NCI-H774 (cell line): ENCODE results near the gene TRIP10.
"Not testable (repeated sequence)": the region's sequence is repeated elsewhere in the genome, so short reads cannot be mapped to it uniquely, and the experiment has no call there.

ENCODE experiments used
- DNase-seq: peaks from one replicate; lab custom pipeline; 2025; lab: John Stamatoyannopoulos, UW

Gene TRIP10

GRCh38 chr19:6743714-6744380 lies 4.4 kb downstream of the TRIP10 start:
- DNase-seq = no peak

GRCh38 chr19:6744381-6745301 lies 5.2 kb downstream of the TRIP10 start:
- DNase-seq = no peak

GRCh38 chr19:6745965-6746364 lies 6.5 kb downstream of the TRIP10 start:
- DNase-seq = no peak

GRCh38 chr19:6748543-6748942 lies 9.1 kb downstream of the TRIP10 start:
- not testable (repeated sequence) for DNase-seq

- no peak for DNase-seq
Observed at GRCh38 chr19:6750062-6750461, 10.6 kb downstream of the TRIP10 start.

- DNase-seq = no peak
Observed at GRCh38 chr19:6751189-6751588, 11.7 kb downstream of the TRIP10 start.

- DNase-seq = no peak
Observed at GRCh38 chr19:6752256-6753177, 13.0 kb downstream of the TRIP10 start.

GRCh38 chr19:6753178-6754031 lies 13.9 kb downstream of the TRIP10 start:
- DNase-seq = no peak

- DNase-seq = no peak
Observed at GRCh38 chr19:6754136-6754535, 14.7 kb downstream of the TRIP10 start.

- no peak for DNase-seq
Observed at GRCh38 chr19:6754653-6755463, 15.4 kb downstream of the TRIP10 start.

GRCh38 chr19:6760606-6761005 lies 21.1 kb downstream of the TRIP10 start:
- no peak for DNase-seq

- no peak for DNase-seq
Observed at GRCh38 chr19:6761053-6761676, 21.7 kb downstream of the TRIP10 start.

- DNase-seq = not testable (repeated sequence)
Observed at GRCh38 chr19:6762253-6762797, 22.8 kb downstream of the TRIP10 start.

- DNase-seq = peak; percentile 50
Observed at GRCh38 chr19:6765738-6766356, 26.4 kb downstream of the TRIP10 start.

GRCh38 chr19:6766357-6767080 lies 27.0 kb downstream of the TRIP10 start:
- no peak for DNase-seq

GRCh38 chr19:6767081-6767356 lies 27.5 kb downstream of the TRIP10 start:
- DNase-seq = peak; percentile 67

GRCh38 chr19:6767357-6768235 lies 28.1 kb downstream of the TRIP10 start, which contains the start of gene SH2D3A:
TSS of gene SH2D3A (minus strand) at chr19:6767435. CDS start at chr19:6763748, 3,687 bp downstream.
- DNase-seq = peak; percentile 93
